Measurements from ENCODE around the gene DAPP1.

- no peak for TF ChIP-seq CTCF (IDR thresholded peaks at IDR 0.05)
- TF ChIP-seq ZFX (IDR thresholded peaks at IDR 0.05; ENCODE audit: borderline replicate concordance) = no peak
Observed at GRCh38 chr4:99833756-99834155, 17.1 kb downstream of the DAPP1 start.

Data from 22Rv1 (cell line).